OCI-LY3 (cell line): Measurements from ENCODE around the gene WWOX.
"Not testable (repeated sequence)": the region's sequence is repeated elsewhere in the genome, so short reads cannot be mapped to it uniquely, and the experiment has no call there.

Experiments
- H2AFZ ChIP-seq: fragments of 200-600, 300-600 bp; shearing (Covaris generic); 2 replicates; pipeline ENCODE4 v1.6.0; 2014; ENCODE audit warnings: antibody characterized with exemption, low read depth, low read length
- H3K27ac ChIP-seq: fragments of 200-600, 300-600 bp; sonication (generic); 2 replicates; pipeline ENCODE4 v1.5.1; 2014; ENCODE audit warnings: mild to moderate bottlenecking, low read length, moderate library complexity, mixed read lengths
- H3K27me3 ChIP-seq: fragments of 200-600, 300-600 bp; sonication (generic); 2 replicates; pipeline ENCODE4 v1.6.1; 2014; ENCODE audit warnings: low read depth, low read length, mixed read lengths
- H3K36me3 ChIP-seq: fragments of 200-600, 300-600 bp; sonication (generic); replicated peaks from 2 replicates; pipeline ENCODE3; 2014; ENCODE audit warnings: low read depth, low read length, mixed read lengths
- H3K4me1 ChIP-seq: fragments of 300-600, 200-600 bp; sonication (generic); 2 replicates; pipeline ENCODE4 v1.6.1; 2014; ENCODE audit warnings: low read length, mixed read lengths
- H3K4me2 ChIP-seq: fragments of 200-600, 300-600 bp; sonication (generic); 2 replicates; pipeline ENCODE4 v1.6.1; 2014; ENCODE audit warnings: low read length, mixed read lengths
- H3K4me3 ChIP-seq: fragments of 300-600, 200-600 bp; sonication (generic); 2 replicates; pipeline ENCODE4 v1.5.1; 2014; ENCODE audit warnings: antibody characterized with exemption, mild to moderate bottlenecking, low read length, moderate library complexity
- H3K79me2 ChIP-seq: fragments of 300-600, 200-600 bp; shearing (Covaris generic); 2 replicates; pipeline ENCODE4 v1.6.1; 2014; ENCODE audit warnings: mild to moderate bottlenecking, low read length, mixed read lengths
- H3K9ac ChIP-seq: fragments of 300-600, 200-600 bp; shearing (Covaris generic); 2 replicates; pipeline ENCODE4 v1.6.0; 2014; ENCODE audit warnings: mild to moderate bottlenecking, low read length, moderate library complexity
- H3K9me3 ChIP-seq: fragments of 200-600, 300-600 bp; shearing (Covaris generic); 2 replicates; pipeline ENCODE4 v1.6.1; 2014; ENCODE audit warnings: low read length, mixed read lengths; ENCODE audit not compliant: insufficient read depth
- H4K20me1 ChIP-seq: fragments of 200-600, 300-600 bp; sonication (generic); 2 replicates; pipeline ENCODE4 v1.6.1; 2016; ENCODE audit warnings: low read length, mixed read lengths; ENCODE audit not compliant: insufficient read depth
- CTCF ChIP-seq: fragments of 200-600, 300-600 bp; sonication (generic); IDR thresholded peaks from 2 replicates; pipeline ENCODE4 v1.5.1; 2014; ENCODE audit warnings: antibody characterized with exemption, low read length, low read depth
- EZH2phosphoT487 ChIP-seq: fragments of 200-600 bp; shearing (Covaris generic); IDR thresholded peaks from 2 replicates; pipeline ENCODE4 v1.6.1; 2018; ENCODE audit warnings: antibody characterized with exemption, mixed run types, low read depth

The WWOX gene

GRCh38 chr16:78099271-78100111, at the start of gene WWOX:
Gene WWOX (plus strand): TSS chr16:78099654.
- Histone ChIP-seq H3K36me3 (no peaks in the 10 kb centered on the region), H3K9ac (peak within 1 kb of the TSS; percentile 88), H3K4me1 (peaks cover 22% of the 10 kb centered on the region), H3K27me3 (peaks cover 8% of the 10 kb centered on the region; the same call in 1 of the 2 replicates), H3K4me3 (peak within 1 kb of the TSS; percentile 90), H3K27ac (peak within 1 kb of the TSS; percentile 73), H3K4me2 (peak within 1 kb of the TSS; percentile 82), H4K20me1 (no peaks in the 10 kb centered on the region), H2AFZ (peak within 1 kb of the TSS; percentile 95), H3K9me3 (no peaks in the 10 kb centered on the region), H3K79me2 (peaks cover 9% of the 10 kb centered on the region)
- TF ChIP-seq CTCF: no peak

- H3K27me3 ChIP-seq: peaks cover 19% of the 10 kb centered on the region
- no peak for TF ChIP-seq EZH2phosphoT487
- no peak for TF ChIP-seq CTCF
These were observed 48.6 kb upstream of the WWOX start for GRCh38 chr16:78050734-78051400.

GRCh38 chr16:78057803-78058564, 41.5 kb upstream of the WWOX start:
- H3K27me3 ChIP-seq: peaks cover 16% of the 10 kb centered on the region; the same call in 1 of the 2 replicates
- no peak overlapping the region for H3K4me2 ChIP-seq
- H3K9me3 ChIP-seq: no peaks in the 10 kb centered on the region
- TF ChIP-seq CTCF: no peak
- no peak for TF ChIP-seq EZH2phosphoT487
- no peaks in the 10 kb centered on the region for H3K79me2 ChIP-seq
- no peak overlapping the region for H3K27ac ChIP-seq
- H3K4me3 ChIP-seq: no peak overlapping the region
- H3K36me3 ChIP-seq: no peaks in the 10 kb centered on the region
- no peak overlapping the region for H2AFZ ChIP-seq
- no peaks in the 10 kb centered on the region for H4K20me1 ChIP-seq
- no peak overlapping the region for H3K9ac ChIP-seq
- H3K4me1 ChIP-seq: no peaks in the 10 kb centered on the region

More at GRCh38 chr16:78050734-78051400, 48.6 kb upstream of the WWOX start:
- Histone ChIP-seq H3K4me3 (no peak overlapping the region), H3K4me2 (no peak overlapping the region), H4K20me1 (no peaks in the 10 kb centered on the region), H3K36me3 (no peaks in the 10 kb centered on the region), H3K79me2 (no peaks in the 10 kb centered on the region), H3K9ac (no peak overlapping the region), H3K27ac (no peak overlapping the region), H3K4me1 (no peaks in the 10 kb centered on the region), H3K9me3 (no peaks in the 10 kb centered on the region), H2AFZ (no peak overlapping the region)

- H3K4me3 ChIP-seq, H3K9me3 ChIP-seq, H4K20me1 ChIP-seq, H3K4me2 ChIP-seq, H3K27ac ChIP-seq, H2AFZ ChIP-seq, H3K4me1 ChIP-seq, H3K36me3 ChIP-seq, H3K79me2 ChIP-seq, H3K9ac ChIP-seq: not testable (repeated sequence)
- peaks cover 21% of the 10 kb centered on the region for H3K27me3 ChIP-seq
These were observed 39.6 kb upstream of the WWOX start for GRCh38 chr16:78059806-78060205.
